Measurements from ENCODE around the gene NUP153. TPM values are rescaled to one million over a fixed set of nuclear protein-coding genes. Genes with fewer than 3 reads are reported as not detected.

The NUP153 gene
- total and polyA plus RNA-seq, 4 donors: 6.2 to 50.2 (median 21.9) TPM

DNA sequence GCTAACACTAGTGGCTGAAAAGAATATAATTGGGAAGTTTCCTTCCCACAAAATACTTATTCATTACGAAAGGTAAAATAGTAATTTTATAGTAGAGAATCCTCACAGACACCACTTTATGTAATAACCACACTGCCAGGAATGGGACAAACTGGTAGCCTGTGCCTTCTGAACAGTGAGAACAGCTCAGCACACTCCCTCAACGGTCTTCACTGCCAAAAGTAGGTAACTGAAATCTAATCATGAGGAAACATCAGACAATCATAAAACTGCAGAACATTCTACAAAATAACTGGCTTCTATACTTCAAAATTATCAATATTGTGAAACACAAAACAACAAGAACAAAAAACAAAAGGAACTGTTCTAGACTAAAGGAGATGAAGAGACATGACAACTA is 44.1 kb downstream of the NUP153 start:
- H3K36me3 ChIP-seq (ENCODE audit: control insufficient read depth in 4 of 4, insufficient read depth in 4 of 4, low read length in 4 of 4): peaks cover 14 to 27% (median 19%) of the 10 kb centered on the region in 4 donors
- TF ChIP-seq, protein P1, sequence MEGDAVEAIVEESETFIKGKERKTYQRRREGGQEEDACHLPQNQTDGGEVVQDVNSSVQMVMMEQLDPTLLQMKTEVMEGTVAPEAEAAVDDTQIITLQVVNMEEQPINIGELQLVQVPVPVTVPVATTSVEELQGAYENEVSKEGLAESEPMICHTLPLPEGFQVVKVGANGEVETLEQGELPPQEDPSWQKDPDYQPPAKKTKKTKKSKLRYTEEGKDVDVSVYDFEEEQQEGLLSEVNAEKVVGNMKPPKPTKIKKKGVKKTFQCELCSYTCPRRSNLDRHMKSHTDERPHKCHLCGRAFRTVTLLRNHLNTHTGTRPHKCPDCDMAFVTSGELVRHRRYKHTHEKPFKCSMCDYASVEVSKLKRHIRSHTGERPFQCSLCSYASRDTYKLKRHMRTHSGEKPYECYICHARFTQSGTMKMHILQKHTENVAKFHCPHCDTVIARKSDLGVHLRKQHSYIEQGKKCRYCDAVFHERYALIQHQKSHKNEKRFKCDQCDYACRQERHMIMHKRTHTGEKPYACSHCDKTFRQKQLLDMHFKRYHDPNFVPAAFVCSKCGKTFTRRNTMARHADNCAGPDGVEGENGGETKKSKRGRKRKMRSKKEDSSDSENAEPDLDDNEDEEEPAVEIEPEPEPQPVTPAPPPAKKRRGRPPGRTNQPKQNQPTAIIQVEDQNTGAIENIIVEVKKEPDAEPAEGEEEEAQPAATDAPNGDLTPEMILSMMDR (IDR thresholded peaks at IDR 0.05; ENCODE audit: control extremely low read depth, extremely low read depth): no peak
- WGBS, 2 donors: 60 to 76% methylated on average over 2 of the region's 2 CpGs
- H3K27me3 ChIP-seq (ENCODE audit: control insufficient read depth in 3 of 3, insufficient read depth in 3 of 3, low read length in 2 of 3): no peaks in the 10 kb centered on the region
- H3K4me3 ChIP-seq: no peak overlapping the region
- DNase-seq (no peak), ATAC-seq (ENCODE audit: insufficient read depth, low FRiP score) (no peak)
- no peak overlapping the region for H3K27ac ChIP-seq (ENCODE audit: low read depth in 1 of 2, low read length in 1 of 2)
- no peaks in the 10 kb centered on the region for H3K4me1 ChIP-seq (ENCODE audit: control insufficient read depth in 5 of 5, insufficient read depth in 5 of 5, low read length in 5 of 5)
- H3K9ac ChIP-seq (ENCODE audit: insufficient read depth in 1 of 2, low read length in 2 of 2): no peak overlapping the region
- H3K9me3 ChIP-seq (ENCODE audit: control insufficient read depth in 4 of 4, insufficient read depth in 3 of 4, low read length in 3 of 4): no peaks in the 10 kb centered on the region

DNA sequence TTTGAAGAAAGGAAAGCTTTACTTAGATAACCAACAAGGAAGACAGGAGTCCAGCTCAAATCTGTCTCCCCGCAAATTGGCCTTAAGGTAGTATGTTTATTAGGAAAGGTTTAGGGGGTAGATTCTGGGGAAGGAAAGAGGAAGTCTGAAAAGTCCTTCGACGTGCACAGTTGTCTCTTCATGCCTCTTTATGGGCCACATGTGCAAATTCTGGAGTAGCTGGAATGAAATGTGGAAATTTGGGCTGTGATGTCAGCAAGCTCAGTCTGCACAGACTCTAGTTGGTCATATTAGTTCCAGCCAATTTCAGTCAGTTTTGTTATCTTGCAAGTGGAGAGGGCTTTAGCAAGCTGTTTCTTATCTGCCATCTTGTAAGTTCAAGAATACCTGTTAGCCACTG is 50.1 kb downstream of the NUP153 start:
- Histone ChIP-seq H3K9me3 (ENCODE audit: control insufficient read depth in 4 of 4, insufficient read depth in 3 of 4, low read length in 3 of 4) (no peaks in the 10 kb centered on the region), H3K36me3 (ENCODE audit: control insufficient read depth in 4 of 4, insufficient read depth in 4 of 4, low read length in 4 of 4) (peaks cover 10 to 17% (median 14%) of the 10 kb centered on the region in 4 donors), H3K4me3 (no peak overlapping the region), H3K27me3 (ENCODE audit: control insufficient read depth in 3 of 3, insufficient read depth in 3 of 3, low read length in 2 of 3) (no peaks in the 10 kb centered on the region), H3K27ac (ENCODE audit: low read depth in 1 of 2, low read length in 1 of 2) (no peak overlapping the region), H3K9ac (ENCODE audit: insufficient read depth in 1 of 2, low read length in 2 of 2) (no peak overlapping the region), H3K4me1 (ENCODE audit: control insufficient read depth in 5 of 5, insufficient read depth in 5 of 5, low read length in 5 of 5) (no peaks in the 10 kb centered on the region)
- no peak for ATAC-seq (ENCODE audit: insufficient read depth, low FRiP score)
- TF ChIP-seq, protein P1 (IDR thresholded peaks at IDR 0.05; ENCODE audit: control extremely low read depth, extremely low read depth): no peak
- DNase-seq: no peak
- WGBS, 2 donors: 52 to 57% methylated on average over 3 of the region's 3 CpGs

- DNase-seq (peak in 2 of 3 donors; percentile 19 to 27), ATAC-seq (ENCODE audit: insufficient read depth, low FRiP score) (no peak)
- 100% methylated on average over 1 of the region's 1 CpG for WGBS, 2 donors
- Histone ChIP-seq H3K9me3 (ENCODE audit: control insufficient read depth in 4 of 4, insufficient read depth in 3 of 4, low read length in 3 of 4) (no peaks in the 10 kb centered on the region), H3K4me3 (no peak overlapping the region), H3K27me3 (ENCODE audit: control insufficient read depth in 3 of 3, insufficient read depth in 3 of 3, low read length in 2 of 3) (no peaks in the 10 kb centered on the region), H3K36me3 (ENCODE audit: control insufficient read depth in 4 of 4, insufficient read depth in 4 of 4, low read length in 4 of 4) (peaks cover 5 to 15% (median 10%) of the 10 kb centered on the region in 4 donors), H3K9ac (ENCODE audit: insufficient read depth in 1 of 2, low read length in 2 of 2) (no peak overlapping the region), H3K4me1 (ENCODE audit: control insufficient read depth in 5 of 5, insufficient read depth in 5 of 5, low read length in 5 of 5) (no peaks in the 10 kb centered on the region), H3K27ac (ENCODE audit: low read depth in 1 of 2, low read length in 1 of 2) (no peak overlapping the region)
- TF ChIP-seq, protein P1 (IDR thresholded peaks at IDR 0.05; ENCODE audit: control extremely low read depth, extremely low read depth): no peak
Measured at GRCh38 chr6:17656092-17656491, 50.6 kb downstream of the NUP153 start.

Measured in lung (tissue), 12 donors.